COLO668 (cell line): ENCODE measurements around the gene IFITM1.
"Not testable (repeated sequence)": the region's sequence is repeated elsewhere in the genome, so short reads cannot be mapped to it uniquely, and the experiment has no call there.

Experiments
- DNase-seq: peaks from one replicate; lab custom pipeline; 2025; ENCODE audit not compliant: unreplicated experiment; lab: John Stamatoyannopoulos, UW

Gene IFITM1

GRCh38 chr11:308740-309665 is 4.8 kb upstream of the IFITM1 start:
- DNase-seq = not testable (repeated sequence)

- not testable (repeated sequence) for DNase-seq
Observed at GRCh38 chr11:309979-310572, 3.8 kb upstream of the IFITM1 start.

GRCh38 chr11:311013-311748 is 2.7 kb upstream of the IFITM1 start:
- DNase-seq = not testable (repeated sequence)

- DNase-seq = no peak
Observed at GRCh38 chr11:312092-312816, 1.6 kb upstream of the IFITM1 start.

DNA sequence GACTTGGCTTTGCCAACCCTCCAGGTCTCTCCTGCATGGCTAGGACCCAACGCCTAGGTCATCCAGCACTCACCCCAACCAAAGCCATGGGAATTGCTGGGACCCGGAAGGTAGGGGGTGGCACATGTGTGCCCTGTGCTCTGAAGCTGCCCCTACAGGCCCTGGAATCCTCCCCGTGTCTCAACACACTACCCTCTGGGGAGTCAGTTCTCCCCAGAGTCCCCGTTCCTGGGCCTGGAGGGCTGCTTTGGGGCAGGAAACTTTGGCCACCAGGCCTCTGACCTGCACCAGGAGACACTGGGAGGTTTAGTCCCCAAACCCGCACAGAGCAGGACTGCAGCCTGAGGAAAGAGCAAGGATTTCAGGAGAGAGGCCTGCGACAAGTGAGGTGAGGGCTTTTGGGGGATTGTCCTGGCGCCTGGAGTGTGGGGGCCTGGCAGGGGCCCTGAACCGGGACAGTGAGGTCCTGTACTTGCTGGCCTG is 495 bp upstream of the IFITM1 start:
- no peak for DNase-seq

GRCh38 chr11:314554-314875 is 675 bp downstream of the IFITM1 start:
- not testable (repeated sequence) for DNase-seq

DNA sequence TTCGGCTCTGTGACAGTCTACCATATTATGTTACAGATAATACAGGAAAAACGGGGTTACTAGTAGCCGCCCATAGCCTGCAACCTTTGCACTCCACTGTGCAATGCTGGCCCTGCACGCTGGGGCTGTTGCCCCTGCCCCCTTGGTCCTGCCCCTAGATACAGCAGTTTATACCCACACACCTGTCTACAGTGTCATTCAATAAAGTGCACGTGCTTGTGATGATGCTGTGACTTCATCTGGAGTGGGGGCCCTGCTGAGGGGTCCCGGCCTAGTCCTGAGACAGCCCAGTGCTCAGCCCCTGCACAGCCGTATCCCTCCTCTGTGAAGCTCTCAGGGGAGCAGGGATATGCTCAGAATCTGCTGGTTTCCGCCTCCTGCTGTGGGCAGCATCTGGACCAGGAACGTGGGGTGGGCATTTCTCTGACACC is 1.2 kb downstream of the IFITM1 start:
- no peak for DNase-seq

DNA sequence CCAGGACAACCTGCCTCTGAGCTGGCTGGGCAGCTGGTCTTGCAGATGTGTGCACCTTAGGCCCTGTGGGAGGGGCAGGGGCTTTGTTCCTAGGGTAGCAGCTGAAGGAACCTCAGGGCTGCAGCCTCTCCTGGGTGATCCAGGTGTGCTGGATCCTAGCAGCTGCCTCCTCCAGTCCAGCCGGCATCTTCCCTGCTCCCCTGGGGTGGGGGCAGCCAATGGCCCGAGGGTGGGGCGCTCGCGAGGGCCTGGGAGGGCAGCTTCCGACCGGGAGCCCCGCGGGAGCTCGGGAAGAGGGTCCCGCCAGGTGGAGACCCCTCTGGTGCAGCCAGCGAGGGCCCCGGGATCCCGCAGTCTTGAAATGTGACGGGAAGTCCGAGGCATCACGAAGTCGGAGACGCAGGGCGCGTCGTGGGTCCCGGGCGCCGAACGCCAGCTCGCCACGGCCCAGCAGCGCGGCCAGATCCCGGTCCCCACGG is 1.7 kb downstream of the IFITM1 start:
- no peak for DNase-seq

DNA sequence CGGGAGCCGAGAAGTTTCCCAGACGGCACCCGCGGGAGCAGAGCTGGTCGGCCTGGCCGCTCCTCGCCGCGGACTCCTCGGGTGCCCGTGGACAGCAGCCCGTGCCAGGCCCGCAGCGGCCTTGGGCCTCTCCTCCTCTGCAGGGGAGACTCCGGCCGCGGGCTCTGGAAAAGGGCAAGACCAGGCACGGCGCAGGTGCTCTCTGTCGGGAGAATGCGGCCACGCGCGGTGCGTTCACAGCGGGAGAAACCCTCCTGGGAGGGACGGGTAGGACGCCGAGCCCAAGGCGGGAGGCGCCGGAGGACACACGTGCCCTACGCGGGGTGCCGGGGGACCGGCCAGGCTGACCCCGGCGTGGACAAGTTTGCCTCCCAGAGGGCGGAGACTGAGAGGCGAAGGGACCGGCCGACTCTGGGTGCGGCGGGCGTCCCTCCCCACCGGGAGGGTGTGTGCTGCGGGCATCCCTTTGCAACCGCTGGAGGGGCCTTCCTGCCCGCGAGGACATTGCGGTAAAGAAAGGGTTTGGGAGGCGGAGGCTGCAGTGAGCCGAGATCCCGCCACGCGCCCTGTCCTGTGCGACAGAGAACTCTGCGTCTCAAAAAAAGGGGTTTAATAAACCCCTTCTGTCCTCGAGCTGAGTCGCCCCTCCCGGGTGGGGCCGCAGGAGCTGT is 2.3 kb downstream of the IFITM1 start:
- no peak for DNase-seq

DNA sequence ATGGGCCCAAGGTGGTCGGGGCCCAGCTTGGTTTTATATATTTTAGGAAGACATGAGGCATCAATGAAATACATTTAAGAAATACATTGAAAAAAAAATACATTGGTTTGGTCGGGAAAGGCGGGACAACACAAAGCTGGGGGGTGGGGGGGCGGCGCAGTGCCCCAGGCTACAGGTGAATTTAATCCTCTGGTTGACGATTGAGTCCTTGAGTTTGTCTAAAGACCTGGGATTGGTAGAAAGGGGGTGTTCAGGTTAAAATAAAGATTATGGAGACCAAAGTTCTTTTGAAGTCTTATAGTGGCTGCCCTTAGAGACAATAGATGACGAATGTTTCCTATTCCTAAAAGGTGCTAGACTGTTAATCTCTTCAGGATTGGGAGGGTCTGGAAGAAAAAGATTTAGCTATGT is 3.1 kb downstream of the IFITM1 start:
- no peak for DNase-seq

- DNase-seq = not testable (repeated sequence)
Observed at GRCh38 chr11:317668-318404, 4.0 kb downstream of the IFITM1 start.

DNA sequence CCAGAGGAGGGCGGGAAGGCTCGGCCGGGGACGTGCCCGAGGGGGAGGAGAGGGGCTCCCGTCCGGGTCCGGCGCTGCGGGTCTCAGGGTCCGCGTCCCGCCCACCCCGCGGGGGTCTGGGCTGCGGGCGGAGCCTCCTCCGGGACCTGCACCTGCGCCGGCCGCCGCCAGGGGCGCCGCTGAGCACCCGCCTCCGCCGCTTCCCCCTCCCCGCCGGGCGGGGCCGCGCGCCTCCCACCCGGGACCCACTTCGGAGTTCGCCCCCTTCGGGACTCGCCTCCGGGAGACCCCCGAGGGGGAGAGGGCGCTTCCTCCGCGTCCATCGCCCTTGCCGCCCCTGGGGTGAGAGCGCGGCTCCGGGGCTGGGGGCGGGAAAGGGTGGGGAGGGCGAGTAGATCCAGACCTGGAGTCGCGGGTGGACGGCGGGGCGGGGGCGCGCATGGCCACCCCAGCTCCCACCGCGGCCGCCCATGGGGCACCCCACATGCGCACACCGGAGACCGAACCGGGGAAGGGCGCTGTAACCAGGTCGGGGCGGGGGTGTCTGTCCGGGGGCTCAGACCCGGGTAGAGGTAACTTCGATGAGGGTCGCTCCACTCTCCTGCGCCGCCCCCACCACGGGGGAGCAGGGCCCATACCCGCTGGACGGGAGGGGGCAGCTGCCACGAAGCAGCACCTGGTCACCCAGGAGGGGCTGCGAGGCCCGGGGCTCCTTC is 4.7 kb downstream of the IFITM1 start:
- DNase-seq = not testable (repeated sequence)

DNA sequence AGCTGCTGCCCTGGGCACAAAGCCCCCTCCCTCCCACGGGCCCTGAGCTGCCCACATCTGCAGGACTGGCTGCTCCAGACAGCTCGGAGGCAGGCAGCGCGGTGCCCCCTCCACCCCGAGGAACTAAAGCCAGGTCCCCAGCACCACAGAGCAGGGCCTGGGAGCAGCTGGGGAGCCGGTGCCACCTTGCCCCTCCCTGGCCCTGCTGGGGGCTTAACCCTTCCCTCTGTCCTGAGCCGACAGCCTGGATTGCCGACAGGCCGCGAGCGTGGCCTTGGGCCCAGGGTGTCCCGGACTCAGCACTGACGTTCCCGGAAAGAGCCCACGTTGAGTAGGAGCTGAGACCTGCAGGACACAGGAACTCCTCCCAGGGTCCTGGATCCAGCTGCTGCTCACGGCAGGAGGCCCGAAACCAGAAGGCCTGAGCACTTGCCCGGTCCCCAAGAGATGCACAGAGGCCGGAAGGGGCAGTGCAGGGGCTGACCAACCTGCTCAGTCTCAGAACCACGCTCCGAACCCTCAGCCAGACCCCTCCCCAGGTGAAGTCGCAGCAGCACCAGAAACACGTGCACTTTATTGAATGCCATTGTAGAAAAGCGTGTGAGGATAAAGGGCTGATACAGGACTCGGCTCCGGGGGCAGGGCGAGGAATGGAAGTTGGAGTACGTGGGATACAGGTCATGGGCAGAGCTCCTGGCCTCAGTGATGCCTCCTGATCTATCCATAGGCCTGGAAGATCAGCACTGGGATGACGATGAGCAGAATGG is 5.5 kb downstream of the IFITM1 start:
- DNase-seq = not testable (repeated sequence)

DNA sequence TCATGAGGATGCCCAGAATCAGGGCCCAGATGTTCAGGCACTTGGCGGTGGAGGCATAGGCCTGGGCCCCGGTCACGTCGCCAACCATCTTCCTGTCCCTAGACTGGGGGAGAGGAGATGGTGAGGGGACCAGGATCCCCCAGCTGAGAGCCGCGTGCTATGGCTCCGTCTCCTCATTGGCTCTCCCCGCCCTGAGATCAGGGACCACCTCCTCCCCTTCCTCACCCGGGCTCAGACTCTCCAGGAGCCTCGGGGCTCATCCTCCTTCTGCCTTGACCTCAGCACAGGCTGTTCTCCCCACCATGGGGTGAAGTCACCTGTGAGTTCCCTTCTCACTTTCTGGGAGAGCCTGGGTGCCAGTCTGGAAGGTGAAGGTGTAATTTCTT is 6.0 kb downstream of the IFITM1 start:
- DNase-seq = not testable (repeated sequence)

DNA sequence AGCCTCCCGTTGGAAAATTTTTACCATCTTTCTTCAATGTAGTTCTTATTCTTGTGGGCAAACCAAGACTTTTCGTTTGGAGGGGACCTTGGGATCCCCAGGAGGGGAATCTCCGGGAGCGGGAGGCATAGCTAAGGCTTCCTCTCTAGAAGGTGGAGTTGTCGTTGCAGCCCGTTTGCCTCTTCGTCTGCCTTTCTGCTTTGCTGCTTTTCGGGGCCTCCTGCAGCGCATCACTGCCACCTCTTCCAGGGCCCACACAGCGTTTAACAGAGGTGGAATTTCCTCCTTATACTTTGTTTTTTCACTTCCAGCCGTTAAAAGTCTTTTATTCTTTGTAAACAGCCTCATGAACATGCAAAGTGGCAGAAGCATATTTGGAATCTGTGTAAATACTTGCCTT is 10.3 kb downstream of the IFITM1 start:
- no peak for DNase-seq

- not testable (repeated sequence) for DNase-seq
Observed at GRCh38 chr11:324593-325517, 11.0 kb downstream of the IFITM1 start.
